NCI-H82 (cell line): ENCODE data around the gene SAE1.
A peak's percentile ranks its signal among the peaks of the same experiment; 100 is the strongest.
"Not testable (repeated sequence)": the region's sequence is repeated elsewhere in the genome, so short reads cannot be mapped to it uniquely, and the experiment has no call there.

Source experiments
- DNase-seq: peaks from one replicate; lab custom pipeline; 2025; lab: John Stamatoyannopoulos, UW

The SAE1 gene

GRCh38 chr19:47130589-47131227 lies at the start of gene SAE1:
TSS of gene SAE1 (plus strand) at chr19:47130835. CDS start at chr19:47130931, 96 bp downstream.
- DNase-seq = peak; percentile 100

GRCh38 chr19:47081095-47081494 lies 49.5 kb upstream of the SAE1 start:
- no peak for DNase-seq

- DNase-seq = no peak
Measured at GRCh38 chr19:47082493-47082892, 48.1 kb upstream of the SAE1 start.

DNA sequence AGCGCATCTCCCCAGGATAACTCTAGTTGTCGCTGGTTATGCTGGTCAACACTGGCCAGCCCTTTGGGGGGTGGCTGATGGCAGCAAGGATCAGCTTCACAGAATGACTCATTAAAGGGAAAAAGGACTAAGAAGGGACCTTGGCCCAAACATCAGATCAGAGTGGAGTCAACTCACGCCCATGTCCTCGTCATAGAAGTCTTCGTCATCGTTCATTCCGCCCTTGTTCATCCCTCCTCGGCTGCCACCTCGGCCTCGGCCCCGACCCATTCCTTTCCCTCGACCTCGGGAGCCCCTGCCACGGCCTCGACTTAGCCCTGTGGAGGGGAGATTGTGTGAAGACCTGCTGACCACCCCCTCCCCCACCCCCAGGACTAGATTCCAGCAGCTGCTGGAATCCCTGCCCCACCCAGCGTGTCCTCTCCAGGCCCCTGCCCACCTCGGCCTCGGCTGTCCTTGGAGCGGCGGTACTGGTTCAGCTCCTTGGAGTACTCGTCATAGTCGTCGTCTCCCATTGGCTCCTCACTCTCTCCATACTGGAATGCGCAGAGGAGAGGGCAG lies 45.7 kb upstream of the SAE1 start:
- no peak for DNase-seq

DNA sequence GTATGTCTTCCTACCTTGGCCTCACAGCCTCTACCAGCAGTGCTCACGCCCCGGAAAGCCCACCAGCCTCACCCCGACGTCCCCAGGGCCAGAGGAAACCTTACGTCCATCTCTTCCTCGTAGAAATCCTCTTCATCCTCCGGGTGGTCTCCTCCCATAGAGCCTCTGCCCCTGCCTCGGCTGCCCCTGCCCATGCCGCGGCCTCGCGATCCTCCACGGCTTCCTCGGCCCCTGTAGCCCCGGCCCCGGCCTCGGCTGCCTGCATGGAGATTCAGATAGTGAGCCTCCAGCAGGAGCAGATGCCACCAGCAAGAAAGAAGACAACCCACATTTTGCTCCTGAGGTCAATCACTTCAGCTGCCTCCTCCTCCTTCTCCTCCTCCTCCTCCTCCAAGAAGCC lies 44.4 kb upstream of the SAE1 start:
- DNase-seq = no peak

DNA sequence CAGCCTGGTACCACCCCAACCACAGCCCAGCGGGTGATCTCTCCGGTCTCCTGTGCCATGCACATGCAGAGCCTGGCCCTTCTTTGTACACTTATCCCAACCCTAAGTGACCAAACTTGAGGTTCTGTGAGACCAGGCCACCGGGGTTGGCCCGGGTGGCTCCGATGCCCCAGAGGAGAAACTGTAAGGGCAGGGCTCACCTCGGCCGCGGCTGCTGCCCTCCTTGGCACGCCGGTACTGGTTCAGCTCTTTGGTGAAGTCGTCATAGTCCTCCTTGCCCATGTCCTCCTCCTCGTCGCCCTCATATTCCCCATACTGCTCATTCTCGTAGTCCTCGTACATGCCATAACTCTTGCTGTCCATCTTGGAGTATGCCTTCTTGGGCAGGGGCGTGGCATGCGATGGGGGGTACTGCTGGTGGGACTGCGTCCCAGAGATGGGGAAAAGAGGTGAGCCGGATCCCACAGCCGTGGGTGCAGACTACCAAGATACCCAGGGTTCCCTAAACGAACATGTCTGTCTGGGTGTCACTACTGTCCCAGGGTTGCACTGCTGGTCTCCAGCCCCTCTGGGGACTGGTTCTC lies 40.8 kb upstream of the SAE1 start:
- DNase-seq = no peak

DNA sequence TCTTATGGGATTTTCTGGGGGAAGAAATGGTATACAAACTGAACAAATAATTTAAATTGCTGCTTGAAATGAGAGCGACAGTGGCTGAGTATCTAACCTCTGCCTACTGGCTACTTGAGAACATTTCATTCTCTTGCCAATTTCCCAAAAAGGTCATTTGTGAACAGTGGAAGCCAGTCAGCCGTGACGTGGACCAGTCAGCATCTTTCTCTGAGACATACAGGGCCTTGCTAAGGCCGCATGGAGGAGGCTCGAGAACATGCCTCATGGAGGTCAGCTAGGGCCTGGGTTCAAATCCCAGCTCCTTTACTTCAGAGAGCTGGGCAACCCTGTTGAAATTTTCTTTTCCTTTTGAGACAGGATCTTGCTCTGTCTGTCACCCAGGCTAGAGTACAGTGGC lies 37.4 kb upstream of the SAE1 start:
- DNase-seq = no peak

DNA sequence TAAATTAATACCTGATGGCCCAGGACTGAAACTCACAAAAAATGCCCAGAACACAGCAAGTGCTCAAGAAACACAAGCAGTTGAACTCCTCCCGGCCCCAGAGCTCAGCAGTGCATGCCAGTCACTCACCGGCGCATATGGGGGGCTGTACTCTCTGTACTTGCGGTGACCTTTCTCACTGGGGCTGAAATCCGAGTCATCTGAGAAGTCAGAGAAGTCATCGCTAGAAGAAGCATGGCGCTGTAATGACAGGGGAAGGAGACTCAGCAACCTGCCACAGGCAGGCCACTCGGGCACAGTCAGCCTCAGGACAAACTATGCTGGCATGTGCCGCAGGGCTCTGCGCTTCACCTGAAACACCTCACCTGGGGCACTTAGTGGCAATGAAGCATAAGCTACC lies 36.8 kb upstream of the SAE1 start:
- no peak for DNase-seq

DNA sequence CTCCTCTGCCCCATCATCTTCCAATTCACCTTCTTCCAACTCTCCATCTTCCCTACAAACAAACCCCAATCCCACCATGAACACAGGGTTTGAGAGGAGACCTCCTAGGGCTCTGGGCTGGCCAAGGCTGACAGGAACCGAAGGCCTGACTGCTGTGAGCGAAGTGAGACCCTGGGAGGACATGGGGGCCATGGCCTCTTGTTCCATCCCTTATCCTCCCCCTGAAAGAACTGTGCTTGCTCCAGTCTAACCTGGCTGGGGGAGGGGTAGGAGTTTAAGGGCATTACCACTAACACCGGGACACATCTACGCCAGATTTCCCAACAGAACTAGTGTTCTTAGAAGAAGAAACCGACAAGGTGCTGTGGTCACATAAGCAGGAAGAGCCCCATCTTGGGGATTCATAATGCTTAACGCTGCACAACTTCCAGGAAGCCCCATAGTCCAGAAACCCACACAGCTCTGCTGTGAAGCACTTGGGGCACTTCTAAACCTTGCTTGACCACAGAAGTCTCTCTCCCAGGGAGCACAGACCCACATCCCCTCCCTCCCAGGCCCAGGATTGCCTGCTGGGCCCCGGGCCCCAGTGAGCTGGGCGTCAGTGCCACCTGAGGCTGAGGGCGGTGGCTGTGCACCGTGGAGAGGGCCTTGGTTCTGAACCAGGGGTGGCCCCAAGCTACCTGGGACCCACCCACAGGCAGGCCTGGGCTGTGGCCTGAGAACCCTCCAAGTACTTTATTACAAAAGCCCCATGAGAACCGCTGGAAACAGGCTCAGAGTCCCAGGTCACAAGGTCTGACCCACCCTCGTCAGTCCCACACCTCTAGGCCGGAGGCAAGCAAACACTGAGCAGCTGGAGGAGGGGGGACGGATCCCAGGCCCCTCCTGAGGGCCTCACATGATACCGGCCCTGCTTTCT lies 35.8 kb upstream of the SAE1 start:
- no peak for DNase-seq

GRCh38 chr19:47095476-47096099 lies 35.0 kb upstream of the SAE1 start:
- no peak for DNase-seq

- no peak for DNase-seq
Measured at GRCh38 chr19:47096100-47096704, 34.4 kb upstream of the SAE1 start.

DNA sequence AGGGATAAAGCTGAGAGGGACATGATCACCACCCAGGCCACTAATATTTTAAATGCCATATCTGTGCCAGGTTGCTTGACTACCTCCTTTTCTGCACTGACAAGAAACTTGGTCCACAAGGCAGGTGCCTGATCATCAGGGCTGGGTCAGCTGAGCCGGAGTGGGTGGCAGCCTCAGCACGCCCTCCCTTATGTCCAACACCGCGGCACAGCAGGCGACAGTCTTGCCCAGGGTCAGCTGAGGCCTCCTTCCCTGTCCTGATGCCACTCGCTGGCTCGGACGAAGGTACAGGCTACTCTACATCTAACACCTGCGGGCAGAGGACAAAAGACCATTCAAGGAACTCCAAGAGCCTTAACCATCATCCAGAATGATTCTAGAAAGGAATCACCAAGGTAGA lies 33.9 kb upstream of the SAE1 start:
- no peak for DNase-seq

- peak; percentile 95 for DNase-seq
Measured at GRCh38 chr19:47097396-47098201, 33.0 kb upstream of the SAE1 start.

DNA sequence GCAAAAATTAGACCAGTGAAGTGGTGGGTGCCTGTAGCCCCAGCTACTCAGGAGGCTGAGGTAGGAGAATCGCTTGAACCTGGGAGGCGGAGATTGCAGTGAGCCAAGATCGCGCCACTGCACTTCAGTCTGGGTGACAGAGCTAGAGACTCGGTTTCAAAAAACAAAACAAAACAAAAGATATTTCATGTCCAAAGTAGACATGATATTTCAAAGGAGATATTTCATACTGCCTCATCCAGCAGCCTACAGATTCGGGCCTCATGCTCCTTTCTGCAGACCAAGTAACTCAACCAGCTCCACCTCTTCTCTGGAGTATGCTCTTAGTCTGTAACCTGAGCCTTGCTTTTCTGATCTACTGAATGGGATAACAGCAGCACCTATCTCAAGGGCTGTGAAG lies 32.0 kb upstream of the SAE1 start:
- no peak for DNase-seq

DNA sequence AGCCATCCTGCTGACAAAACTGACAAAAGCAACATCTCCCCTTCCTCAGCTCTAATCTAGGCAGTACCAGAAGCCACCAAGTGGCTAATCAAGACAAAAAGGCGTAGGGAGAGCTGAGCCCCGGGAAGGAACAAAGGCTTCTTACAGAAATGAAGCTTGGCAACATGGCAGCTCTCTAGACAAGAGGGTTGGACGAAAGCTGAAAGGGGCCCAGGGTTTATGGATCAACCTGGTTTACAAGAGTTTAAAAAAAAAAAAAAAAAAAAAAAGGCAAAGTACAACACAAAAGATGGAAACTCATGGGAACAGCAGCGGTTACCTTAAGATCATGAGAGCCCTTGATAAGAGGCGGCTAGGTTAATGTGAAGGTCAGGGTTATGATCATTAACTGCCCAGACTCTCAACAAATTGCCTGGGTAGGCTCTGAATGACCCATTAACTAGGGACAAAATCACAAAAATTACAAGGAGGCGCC lies 31.0 kb upstream of the SAE1 start:
- peak; percentile 16 for DNase-seq

- no peak for DNase-seq
Measured at GRCh38 chr19:47100290-47100689, 30.3 kb upstream of the SAE1 start.

DNA sequence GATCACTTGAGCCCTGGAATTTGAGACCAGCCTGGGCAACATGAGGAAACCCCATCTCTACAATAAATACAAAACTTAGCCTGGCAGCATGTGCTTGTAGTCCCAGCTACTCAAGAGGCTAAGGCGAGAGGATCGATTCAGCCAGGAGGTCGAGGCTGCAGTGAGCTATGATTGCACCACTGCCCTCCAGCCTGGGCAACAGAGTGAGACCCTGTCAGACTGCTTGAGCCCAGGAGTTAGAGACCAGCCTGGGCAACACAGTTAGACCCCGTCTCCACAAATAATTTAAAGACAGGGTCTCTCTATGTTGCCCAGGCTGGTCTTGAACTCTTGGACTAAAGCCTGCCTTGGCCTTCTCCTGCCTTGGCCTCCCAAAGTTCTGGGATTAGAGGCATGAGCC lies 29.5 kb upstream of the SAE1 start:
- not testable (repeated sequence) for DNase-seq

DNA sequence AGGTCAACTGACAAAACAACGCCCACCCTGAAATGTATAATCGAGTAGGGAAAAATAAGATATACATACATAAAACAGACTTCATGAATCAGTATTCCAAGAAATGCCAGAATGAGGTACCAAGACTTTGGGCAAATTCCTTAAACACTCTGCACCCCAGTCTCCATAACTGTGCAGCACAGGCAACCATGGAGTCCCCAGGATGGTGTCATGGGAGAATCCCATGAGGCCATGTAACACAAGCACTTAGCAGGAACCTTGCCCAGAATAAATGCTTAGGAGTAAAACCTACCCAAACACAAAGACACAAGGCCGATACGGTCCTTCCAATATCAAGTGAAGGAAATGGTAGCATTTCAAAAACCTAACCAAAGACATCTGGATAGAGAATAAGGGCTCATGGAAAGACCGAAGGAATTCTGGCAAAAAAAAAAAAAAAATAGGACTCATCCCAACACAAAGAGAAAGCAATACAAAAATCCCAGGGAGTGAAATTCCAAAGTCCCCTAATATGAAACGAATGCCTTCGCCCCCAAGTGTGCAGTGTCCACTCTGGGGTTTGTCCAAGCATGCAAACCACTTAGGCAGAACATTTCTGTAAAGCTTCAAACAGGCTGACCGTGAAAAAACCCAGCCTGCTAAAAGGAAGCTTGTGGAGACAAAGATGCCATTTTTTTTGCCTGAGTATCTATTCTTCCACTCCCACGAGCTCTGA lies 28.1 kb upstream of the SAE1 start:
- no peak for DNase-seq

DNA sequence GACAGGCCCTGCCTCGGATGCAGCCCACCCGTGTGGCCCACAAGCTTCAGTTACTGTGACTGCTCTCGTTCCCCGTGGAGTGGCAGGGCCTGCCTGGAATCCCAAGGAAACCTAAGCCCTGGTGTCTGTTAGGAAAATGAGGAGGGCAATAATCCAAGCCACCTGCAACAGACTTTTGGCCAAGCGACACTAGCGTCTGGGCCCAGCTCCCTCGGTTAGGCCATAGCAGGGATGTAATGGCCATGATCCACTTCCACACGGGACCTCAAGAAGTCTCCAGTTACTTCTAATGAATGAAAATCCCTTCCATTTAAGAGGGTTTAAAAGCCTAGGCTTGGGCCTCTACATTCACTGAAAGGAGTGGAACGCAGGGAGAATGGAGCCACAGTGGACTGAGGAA lies 26.0 kb upstream of the SAE1 start:
- no peak for DNase-seq

GRCh38 chr19:47105874-47106273 lies 24.8 kb upstream of the SAE1 start:
- DNase-seq = no peak
